AG04449 (cell line): Measurements from ENCODE around the gene TMC5.
A peak's percentile ranks its signal among the peaks of the same experiment; 100 is the strongest.

Source experiments
- CTCF ChIA-PET: fragments of 350-600 bp; formaldehyde crosslinking; extraction: SDS; loops from one replicate; lab custom pipeline; 2021; ENCODE audit warnings: antibody characterized with exemption; lab: Yijun Ruan, JAX
- POLR2A ChIA-PET: fragments of 400-600, 350-600 bp; formaldehyde crosslinking; extraction: SDS; loops from one replicate; lab custom pipeline; 2020; ENCODE audit warnings: antibody characterized with exemption, inconsistent platforms; lab: Yijun Ruan, JAX
- DNase-seq: peaks from one replicate; pipeline ENCODE4 v3.0.0-alpha.2; 2010; ENCODE audit warnings: low read depth, low spot score
- H3K4me3 ChIP-seq: 2 replicates; pipeline ENCODE4 v1.5.1; 2011; ENCODE audit warnings: low read depth, mild to moderate bottlenecking, control low read depth, low read length
- TF ChIP-seq, protein P1 (sequence below): IDR thresholded peaks from one replicate; pipeline ENCODE4 v1.5.1; 2011; ENCODE audit warnings: mild to moderate bottlenecking, moderate library complexity, low read length, control low read depth, inconsistent platforms; ENCODE audit not compliant: insufficient read depth; ENCODE audit errors: missing control alignments

The TMC5 gene

DNA sequence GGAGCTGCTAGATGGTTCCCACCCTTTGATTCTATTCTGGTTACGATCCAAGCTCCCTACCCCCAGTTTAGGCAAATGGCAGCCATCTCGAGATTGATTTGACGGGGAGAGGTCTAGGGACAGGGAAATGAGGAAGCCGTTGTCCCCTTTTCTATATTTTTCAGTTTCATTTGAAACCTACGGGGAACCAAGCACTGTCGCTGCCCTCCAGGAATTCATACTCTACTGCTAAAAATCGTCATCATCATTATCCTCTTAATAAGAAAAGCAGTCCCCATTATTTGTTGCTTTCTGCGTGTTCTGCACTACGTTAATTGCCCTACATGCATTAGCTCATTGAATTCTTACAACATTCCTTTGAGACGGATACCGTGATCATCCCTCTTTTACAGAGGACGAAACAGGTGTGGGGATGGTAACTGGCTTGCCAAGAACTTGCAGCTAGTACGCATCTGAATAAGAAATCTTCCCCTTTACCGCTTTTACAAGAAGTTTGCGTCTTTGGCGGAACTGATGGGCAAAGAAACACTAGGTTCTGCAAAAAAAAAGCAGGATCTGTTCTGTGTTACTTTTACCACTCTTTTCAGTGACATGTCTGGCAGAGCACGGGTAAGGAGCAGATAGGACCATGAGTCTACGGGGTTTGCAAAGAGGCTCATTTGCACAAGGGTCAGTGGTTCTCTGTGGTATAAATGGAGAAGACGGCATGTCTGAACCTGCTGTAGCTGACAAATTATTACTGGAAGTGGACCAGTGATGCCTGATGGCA is 107.1 kb downstream of the TMC5 start:
- ChIA-PET CTCF (interaction anchor here (0.6 to 1.7 kb wide), 6 partner anchors 23 to 404 kb away, joined by 3 to 11 read pairs (median 4); partner anchors contain the start of gene VPS35L), POLR2A (interaction anchor here (1.3 kb wide), 1 partner anchor 31 kb away, joined by 3 read pairs; the partner anchor contains the start of gene VPS35L)
- TF ChIP-seq, protein P1, sequence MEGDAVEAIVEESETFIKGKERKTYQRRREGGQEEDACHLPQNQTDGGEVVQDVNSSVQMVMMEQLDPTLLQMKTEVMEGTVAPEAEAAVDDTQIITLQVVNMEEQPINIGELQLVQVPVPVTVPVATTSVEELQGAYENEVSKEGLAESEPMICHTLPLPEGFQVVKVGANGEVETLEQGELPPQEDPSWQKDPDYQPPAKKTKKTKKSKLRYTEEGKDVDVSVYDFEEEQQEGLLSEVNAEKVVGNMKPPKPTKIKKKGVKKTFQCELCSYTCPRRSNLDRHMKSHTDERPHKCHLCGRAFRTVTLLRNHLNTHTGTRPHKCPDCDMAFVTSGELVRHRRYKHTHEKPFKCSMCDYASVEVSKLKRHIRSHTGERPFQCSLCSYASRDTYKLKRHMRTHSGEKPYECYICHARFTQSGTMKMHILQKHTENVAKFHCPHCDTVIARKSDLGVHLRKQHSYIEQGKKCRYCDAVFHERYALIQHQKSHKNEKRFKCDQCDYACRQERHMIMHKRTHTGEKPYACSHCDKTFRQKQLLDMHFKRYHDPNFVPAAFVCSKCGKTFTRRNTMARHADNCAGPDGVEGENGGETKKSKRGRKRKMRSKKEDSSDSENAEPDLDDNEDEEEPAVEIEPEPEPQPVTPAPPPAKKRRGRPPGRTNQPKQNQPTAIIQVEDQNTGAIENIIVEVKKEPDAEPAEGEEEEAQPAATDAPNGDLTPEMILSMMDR, result no peak

GRCh38 chr16:19525385-19525723 is 107.7 kb downstream of the TMC5 start:
- TF ChIP-seq, protein P1, result no peak
- DNase-seq, result no peak
- H3K4me3 ChIP-seq, result peak overlapping the region; percentile 100
- POLR2A ChIA-PET, result no interaction called here
- CTCF ChIA-PET, result interaction anchor here (0.6 to 1.7 kb wide), 3 partner anchors 28 to 405 kb away, joined by 3 to 11 read pairs (median 4); partner anchors contain the start of gene VPS35L

More for the DNA sequence above, 107.1 kb downstream of the TMC5 start:
- no peak for DNase-seq
- H3K4me3 ChIP-seq, result peak overlapping the region; percentile 100

DNA sequence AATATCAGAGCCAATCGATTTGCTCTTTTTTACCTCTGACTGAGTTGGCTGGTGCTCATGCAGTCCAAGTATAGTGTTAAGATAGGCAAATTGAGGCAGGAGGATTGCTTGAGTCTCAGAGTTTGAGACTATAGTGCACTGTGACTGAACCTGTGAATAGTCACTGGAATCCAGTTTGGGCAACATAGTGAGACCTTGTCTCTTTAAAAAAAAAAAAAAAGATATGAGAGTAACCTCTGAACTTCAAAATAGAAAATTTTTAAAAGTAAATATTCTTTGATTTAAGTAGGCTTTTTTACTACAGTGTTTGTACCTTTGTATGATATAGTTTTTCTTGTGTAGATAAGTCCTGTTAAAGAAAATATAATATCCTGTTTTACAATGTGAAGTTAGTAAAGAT is 109.5 kb downstream of the TMC5 start:
- POLR2A ChIA-PET, result no interaction called here
- no peak overlapping the region for H3K4me3 ChIP-seq
- CTCF ChIA-PET, result no interaction called here
- TF ChIP-seq, protein P1, result no peak
- DNase-seq, result no peak

DNA sequence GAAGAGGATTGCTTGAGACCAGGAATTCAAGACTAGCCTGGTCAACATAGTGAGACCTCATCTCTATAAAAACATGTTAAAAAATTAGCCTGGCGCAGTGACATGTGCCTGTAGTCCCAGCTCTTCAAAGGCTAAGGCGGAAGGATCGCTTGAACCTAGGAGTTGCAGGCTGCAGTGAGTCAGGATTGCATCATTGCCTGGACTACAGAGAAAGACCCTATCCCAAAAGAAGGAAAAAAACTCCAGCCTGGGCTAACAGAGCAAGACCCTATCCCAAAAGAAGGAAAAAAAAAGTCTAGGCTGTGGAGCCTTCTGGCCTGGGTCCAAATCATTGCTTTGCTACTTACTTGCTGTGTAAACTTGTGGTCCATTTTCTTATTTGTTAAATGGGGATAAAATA is 111.0 kb downstream of the TMC5 start:
- no peak for DNase-seq
- CTCF ChIA-PET, result interaction anchor here (0.8 to 1.2 kb wide), 2 partner anchors 25 to 26 kb away, joined by 3 to 5 read pairs; no protein-coding TSS in a partner anchor
- no peak overlapping the region for H3K4me3 ChIP-seq
- TF ChIP-seq, protein P1, result no peak
- POLR2A ChIA-PET, result no interaction called here

- ChIA-PET CTCF (interaction anchor here (1.0 kb wide), 1 partner anchor 14 kb away, joined by 3 read pairs; no protein-coding TSS in a partner anchor), POLR2A (no interaction called here)
- no peak overlapping the region for H3K4me3 ChIP-seq
- no peak for DNase-seq
- TF ChIP-seq, protein P1, result no peak
Observed at GRCh38 chr16:19532601-19533000, 114.9 kb downstream of the TMC5 start.

DNA sequence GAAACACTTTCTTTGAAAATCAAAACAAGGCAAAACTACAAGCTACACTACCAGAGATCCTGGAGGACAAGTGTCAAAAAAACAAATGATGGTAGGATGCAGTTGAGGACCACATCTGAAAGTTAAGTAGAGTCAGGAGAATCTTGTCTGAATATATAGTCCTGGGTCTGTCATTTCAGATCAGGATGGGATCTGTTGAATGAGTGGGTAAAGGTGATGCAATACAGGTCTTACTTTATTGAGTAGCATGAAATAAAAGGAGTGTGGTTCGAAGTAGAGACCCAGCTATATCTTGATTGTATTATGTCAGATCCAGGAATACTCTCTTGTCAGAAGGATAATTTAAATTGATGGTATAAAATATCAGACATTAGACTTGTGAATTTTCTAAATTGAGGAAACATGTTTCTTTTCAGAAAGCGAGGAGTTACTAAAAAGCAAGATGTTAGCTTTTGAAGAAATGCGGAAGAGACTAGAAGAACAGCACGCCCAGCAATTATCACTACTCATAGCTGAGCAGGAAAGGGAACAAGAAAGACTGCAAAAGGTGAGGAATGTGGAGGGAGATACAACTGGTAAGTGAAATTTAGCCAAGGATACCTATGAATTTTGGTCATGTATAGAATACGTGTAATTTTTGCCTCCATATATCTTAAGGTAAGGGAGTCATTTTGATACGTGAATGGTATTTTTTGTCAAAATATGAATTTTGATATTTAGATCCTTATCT is 122.7 kb downstream of the TMC5 start:
- H3K4me3 ChIP-seq, result no peak overlapping the region
- TF ChIP-seq, protein P1, result no peak
- CTCF ChIA-PET, result interaction anchor here (0.7 to 1.8 kb wide), 2 partner anchors 9 to 15 kb away, joined by 3 to 12 read pairs; partner anchors contain the start of gene VPS35L
- DNase-seq, result no peak
- POLR2A ChIA-PET, result no interaction called here
